Measurements from ENCODE around the gene SIGLEC14. TPM values are rescaled to one million over a fixed set of nuclear protein-coding genes. Genes with fewer than 3 reads are reported as not detected.

Gene SIGLEC14
- total RNA-seq, 1 donor from 2014 or later, result 3.6 TPM

DNA sequence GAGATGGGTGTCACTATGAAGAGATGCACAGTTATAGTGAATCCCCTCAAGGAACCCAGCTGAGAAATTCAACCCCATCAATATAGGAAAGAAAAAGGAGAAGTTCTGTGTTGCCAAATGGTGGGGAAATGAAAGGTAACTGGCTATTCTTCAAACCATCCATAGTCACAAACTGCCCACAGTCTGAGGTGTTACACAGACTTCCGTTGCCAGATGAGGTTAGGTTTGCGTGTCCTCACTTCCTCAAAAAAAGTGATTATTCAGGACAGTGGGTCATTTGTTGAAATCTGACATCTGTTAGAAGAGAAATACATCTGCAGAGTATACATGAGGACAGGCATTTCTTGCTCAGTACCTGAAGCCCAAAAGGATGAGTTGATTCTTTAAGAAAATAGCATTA, 25.4 kb downstream of the SIGLEC14 start:
- DNase-seq (ENCODE audit: low spot score), result no peak

DNA sequence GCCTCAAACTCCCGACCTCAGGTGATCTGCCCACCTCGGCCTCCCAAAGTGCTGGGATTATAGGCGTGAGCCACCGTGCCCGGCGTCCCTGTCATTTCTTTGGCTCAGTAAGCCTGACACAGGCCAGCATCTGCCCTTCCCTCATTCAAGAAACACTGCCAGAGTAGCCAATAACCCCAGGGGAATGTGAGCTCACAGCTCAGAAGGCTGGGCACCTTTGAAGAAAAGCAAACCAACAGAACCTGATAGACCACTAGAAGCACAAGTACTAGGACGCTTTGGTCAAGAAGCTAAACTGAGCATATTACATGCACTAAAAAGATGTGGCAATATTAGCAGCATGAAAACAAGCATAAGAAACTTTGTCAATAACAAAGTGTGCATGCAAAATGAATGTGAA, 30.6 kb downstream of the SIGLEC14 start:
- DNase-seq (ENCODE audit: low spot score), result peak; percentile 44

DNA sequence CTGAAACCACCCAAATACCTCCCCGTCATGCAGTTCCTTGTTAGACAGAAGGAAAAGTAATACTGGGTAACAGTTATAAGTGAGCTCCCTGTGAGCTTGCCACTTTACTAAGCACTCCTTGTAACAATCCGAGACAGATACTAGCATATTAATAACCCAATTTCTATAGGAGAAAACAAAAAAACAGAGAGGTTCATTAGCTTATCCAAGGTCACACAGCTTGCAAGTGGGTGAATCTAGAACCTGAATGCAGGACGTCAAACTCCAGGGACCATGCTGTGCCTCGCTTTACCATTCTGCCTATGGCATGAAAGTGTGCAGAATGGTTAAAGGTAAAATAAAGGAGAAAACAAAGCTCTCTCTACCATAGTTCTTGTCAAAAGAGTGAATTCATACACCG, 31.8 kb downstream of the SIGLEC14 start:
- no peak for DNase-seq (ENCODE audit: low spot score)

DNA sequence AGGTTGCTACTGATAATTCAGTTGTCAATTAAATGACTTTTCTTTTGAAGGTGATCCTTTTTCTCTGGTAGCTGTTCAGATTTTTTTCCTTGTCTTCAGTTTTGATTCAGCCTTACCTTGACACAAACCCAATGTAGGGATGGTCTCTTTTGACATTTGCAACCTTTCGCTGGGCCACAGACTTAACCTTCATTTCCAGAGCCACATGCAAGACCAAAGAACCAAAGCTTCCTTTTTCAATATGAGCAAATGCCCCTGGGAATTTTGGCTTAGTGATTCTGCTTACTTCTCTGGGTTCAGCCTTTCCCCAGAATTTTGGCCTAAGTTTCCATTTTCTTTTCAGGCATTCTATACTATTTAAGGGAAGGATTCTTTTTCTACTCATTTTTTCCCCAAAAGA, 36.0 kb downstream of the SIGLEC14 start:
- DNase-seq (ENCODE audit: low spot score), result no peak

DNA sequence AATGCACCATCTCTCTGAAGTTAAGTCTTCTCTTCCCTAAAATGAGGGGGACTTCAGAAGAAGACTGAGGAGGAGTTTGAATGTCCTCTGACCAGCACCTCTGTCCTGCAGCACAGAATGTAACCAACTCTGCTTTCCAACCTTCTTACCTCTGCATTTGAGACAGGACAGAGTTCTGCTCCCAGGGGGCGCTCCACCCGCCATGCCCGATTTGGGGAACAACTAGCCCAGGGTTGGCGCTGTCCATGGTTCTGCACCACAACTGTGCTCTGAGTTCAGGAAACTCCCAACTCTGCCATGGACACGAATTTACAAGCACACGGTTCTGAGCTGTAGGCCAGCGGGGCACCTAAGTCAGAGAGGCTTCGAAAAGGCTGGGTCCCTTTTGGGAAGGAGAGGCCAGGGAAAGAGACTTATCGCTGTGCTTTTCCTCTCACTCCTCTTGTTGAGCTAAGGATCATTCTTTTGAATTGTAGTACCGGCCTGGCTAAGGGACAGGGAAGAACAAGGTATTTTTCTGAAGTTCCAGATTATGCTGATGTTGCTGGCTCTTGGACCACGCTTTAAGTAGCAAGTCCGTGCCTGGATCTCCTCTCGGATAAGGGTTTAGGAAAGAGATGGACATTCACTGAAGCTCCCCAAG, 38.6 kb downstream of the SIGLEC14 start:
- DNase-seq (ENCODE audit: low spot score), result peak; percentile 25

DNA sequence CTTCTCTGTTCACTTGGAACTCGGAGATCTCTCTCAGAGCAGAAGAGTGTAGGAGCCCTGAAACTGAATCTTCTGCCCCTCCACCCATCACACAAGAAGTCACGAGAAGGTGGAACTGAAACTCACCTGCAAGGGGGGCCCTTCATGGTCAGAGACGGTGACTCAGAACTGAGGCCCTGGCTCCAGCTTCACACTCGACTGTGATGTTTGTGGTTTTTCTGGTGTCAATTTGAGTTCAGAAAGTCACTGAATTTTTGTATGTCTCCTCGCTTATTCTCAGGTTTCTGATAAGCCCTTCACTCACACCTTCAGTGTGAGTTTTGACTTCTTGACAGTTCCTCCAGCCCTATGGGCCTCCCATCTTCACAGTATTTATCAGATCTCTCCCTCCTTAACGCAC, 39.5 kb downstream of the SIGLEC14 start:
- no peak for DNase-seq (ENCODE audit: low spot score)

DNA sequence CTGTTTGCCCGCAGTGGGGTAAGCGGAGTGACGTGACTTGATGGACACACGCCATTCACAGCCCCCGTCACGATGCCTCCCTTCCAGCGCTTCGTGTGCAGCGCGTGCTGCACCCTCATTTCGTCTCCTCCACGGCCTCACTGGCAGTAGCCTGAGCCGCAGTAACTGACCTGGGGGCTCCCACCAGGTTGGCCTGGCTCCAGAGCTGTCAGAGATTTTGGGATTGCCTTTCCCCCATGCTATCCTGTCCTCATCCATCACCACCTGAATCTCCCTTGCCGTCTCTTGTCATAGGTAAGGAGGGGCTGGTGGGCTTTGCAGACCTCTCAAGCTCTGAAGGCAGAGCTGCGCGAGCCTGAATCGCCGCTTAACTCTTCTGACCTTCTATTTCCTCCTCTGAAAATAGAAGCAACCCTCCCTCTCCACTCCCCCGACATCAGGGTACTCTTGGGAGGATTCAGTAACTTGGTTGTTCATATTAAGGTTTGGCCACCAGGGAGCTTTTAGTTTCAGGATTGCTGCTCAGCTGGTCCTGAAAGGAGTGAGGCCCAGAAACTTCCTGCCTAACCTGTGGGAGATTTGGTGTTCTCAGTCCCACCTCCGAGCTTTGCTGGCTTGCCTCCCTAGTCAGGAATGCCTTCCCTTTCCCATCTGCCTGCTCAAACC, 44.3 kb downstream of the SIGLEC14 start:
- DNase-seq (ENCODE audit: low spot score), result no peak

DNA sequence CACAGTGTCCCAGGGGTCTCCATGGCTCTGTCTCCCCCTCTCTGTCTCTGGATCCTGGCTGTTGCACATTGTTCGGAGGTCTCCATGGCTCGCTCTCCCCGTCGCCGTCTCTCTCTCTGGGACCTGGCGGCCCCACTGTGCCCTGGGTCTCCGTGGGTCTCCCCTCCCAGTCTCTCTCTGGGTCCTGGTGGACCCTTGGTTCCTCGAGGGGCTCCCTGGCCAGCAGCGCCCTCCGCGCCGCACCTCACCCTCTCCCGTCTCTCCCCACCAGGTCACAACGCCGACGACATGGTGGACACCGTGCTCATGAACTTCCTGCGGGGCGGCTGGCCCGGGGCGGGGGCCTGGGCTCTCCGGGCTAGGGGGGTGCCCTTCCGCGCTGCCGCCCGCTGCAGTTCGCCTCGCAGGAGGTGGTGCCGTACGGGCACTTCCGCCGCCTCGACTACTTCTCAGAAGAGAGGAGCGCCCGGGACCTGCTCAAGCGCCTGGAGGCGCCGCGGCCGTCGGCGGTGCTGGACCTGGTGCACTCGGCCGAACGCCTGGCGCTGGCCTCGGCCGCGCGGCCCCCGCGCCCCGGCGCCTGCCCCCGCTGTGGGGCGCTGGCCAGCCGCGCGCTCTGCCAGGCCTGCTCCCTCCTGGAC, 45.6 kb downstream of the SIGLEC14 start:
- DNase-seq (ENCODE audit: low spot score), result no peak

DNA sequence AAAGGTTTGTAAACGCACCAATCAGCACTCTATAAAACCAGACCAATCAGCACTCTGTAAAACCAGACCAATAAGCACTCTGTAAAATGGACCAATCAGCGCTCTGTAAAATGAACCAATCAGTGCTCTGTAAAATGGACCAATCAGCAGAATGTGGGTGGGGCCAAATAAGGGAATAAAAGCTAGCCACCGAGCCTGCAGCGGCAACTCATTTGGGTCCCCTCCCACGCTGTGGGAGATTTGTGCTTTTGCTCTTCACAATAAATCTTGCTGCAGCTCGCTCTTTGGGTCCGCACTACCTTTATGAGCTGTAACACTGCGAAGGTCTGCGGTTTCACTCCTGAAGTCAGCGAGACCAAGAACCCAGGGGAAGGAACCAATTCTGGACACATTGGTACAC, 47.5 kb downstream of the SIGLEC14 start:
- no peak for DNase-seq (ENCODE audit: low spot score)

DNA sequence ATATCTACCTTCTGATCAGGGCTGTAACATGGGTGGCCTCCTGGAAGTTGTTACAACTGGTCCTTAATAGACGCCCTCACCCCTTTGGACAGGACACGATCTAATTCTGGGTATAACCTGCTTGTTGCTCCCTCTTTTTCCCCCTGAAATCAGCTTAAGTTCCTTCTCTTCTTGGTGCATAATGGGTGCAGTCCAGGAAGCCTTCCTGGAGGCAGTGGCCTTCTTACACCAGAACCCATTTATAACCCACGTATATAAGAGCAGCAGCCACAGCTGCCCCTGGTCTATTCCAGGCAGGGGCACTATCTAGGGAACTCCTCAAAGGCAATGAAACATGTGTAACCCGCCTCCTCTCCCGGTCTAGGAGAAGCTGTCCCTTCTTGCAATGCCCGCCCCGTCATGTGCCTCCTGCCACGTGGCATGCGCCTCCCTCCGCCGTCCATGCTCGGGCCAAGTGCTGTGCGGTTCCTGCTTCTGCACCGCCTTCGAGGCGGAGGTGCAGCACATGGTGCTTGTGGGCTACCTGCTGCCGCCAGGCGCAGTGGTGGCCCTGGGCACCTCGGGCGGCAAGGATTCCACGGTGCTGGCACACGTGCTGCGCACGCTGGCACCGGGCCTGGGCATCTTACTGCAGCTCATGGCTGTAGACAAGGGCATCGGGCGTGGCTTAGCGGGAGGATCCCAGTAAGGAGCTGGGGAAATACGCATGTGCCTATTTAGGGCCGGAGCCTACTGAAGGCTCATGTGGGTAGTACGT, 48.3 kb downstream of the SIGLEC14 start:
- no peak for DNase-seq (ENCODE audit: low spot score)

DNA sequence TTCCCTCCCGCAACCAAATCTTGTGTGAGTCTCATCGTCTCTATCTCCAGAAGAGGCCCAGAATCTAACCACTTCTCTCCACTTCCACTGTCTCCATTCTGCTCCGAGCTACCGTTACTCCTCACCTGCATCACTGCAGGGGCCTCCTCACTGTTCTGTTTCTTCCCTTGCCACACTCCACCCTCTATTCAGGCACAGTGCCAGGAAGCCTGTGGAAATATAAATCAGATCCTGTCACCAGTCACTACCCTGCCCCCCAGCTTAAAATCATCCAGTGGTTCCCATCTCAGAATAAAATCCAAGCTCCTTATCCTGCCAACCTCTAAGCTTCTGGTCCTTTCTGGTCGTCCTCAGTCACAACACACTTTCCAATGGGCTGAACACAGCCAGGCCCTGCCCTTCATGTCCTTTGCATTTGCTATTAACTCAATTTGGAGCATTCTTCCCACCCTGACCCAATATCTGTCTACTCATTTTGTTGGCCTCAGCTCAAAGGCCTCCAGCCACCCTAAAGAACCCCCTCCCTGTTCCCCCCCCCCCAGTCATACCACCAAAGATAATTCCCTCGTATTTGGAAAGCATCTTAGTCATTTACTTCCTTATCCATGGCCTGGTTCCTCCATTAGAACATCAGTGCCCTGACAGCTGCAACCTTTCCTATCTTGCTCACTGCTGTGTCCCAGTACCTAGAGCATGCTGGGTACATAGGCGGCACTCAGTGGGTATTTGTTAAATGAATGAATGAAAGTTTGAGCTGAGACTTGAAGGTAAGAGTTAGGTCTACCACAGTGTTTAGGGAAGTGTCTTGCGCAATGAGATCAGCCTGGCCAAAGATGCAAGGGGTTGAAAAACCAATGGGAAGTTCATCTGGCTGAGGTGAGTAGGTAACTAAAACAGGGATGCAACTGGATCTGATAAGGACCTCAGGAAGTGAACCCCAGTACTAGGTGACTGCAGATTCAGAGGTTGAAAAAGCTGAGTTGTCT, 51.1 kb downstream of the SIGLEC14 start:
- no peak for DNase-seq (ENCODE audit: low spot score)

DNA sequence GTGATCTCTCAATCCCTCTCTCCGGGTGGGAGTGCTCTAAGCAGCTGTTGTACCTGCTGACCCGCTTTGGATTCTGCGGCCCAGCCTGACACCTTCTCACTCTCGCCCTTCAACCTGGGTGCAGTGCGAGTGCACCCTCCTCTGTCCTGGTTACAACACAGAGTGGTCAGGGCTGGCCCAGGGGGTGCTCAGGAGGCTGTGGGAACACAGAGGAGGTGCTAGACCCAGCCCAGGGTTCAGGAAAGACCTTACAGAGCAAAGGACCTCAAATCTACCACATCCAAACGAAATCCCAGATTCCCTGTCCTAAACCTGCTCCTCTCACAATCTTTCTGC, 51.9 kb downstream of the SIGLEC14 start:
- no peak for DNase-seq (ENCODE audit: low spot score)

DNA sequence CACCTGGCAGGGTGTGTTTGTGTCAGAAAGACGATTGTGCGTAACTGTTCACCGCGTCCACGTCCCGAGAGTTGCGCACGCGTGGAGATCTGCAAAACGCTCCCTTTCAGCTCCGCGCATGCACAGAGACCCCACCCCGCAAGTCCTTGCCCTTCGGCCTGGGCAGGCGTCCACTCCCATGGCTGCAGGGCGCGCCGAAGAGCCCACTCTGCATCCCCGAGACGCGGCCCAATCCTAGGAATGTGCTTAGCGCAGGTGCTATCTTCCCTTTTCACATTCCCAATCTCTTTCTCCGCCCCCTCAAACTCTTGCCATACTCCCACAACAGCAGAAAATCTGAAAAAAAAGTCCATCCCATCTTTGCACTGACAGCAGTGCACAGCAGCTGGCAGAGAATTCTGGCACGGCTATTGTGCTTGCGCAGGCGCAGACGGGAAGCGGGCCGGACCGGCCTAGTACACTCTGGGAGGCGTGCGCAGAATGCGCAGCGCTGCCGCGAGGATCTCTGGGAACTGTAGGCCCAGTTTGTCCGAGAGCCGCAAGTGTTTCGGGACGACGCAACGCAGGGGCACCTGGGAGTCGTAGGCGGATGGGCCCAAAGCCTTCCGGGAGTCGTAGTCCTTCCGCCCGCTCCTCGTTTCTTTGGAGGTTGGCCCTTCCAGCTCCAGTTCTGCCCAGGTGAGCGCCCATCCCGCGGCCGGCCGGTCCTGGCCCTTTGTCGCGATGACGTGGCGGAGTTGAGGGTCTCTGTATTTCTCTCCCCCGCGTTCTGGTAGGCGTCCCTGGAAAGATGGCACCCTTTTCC, 52.5 kb downstream of the SIGLEC14 start:
- peak; percentile 99 for DNase-seq (ENCODE audit: low spot score)

DNA sequence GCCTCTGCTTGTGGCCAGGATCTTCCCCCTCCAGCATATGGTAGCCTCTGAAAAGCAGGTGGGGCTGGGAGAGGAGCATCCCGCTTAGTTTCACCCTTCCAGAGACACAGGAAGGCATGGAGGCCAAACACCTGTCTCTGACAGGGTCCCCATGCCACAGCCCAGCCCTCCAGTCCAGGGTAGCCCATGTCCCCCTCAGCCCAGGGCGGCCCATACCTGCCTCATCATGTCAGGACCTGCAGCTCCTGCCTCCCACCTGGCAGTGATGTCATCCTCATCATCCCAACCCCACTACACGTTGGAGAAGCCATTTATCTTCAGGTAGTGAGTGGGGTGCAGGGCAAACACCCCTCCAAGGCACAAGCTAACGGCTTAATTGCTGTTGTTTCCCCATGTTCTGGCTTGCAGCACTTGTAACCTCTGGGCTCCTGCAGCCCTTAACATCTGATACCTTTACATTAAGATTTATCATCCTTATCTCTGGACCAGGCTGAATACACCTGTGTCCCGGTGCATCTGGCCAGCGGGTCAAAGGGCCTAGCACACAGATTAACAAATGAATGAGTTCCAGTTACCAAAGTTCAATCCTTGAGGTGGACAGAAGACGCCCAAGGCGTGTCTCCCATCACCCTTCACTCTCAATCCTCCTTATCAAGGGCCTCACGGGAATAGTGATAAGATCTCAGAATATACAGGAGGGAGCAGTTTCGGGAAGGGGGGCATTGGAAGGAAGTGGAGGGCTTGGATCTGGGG, 53.3 kb downstream of the SIGLEC14 start:
- no peak for DNase-seq (ENCODE audit: low spot score)

Other genes starting within 250 kb of the SIGLEC14 start
- 5.1 TPM for gene SIGLEC10, start 229.2 kb downstream of the SIGLEC14 start, total RNA-seq (ENCODE audit: insufficient read depth, low replicate concordance)
- 0.72 TPM for gene SIGLEC8, start 188.4 kb downstream of the SIGLEC14 start, total RNA-seq (ENCODE audit: insufficient read depth, low replicate concordance)
- not detected for gene CEACAM18, start 168.3 kb downstream of the SIGLEC14 start, total RNA-seq (ENCODE audit: insufficient read depth, low replicate concordance)
- gene SIGLEC12, start 145.0 kb downstream of the SIGLEC14 start, total RNA-seq (ENCODE audit: insufficient read depth, low replicate concordance), result 5.3 TPM
- gene SIGLEC6, start 115.2 kb downstream of the SIGLEC14 start, total RNA-seq (ENCODE audit: insufficient read depth, low replicate concordance), result not detected
- gene ZNF175, start 75.5 kb downstream of the SIGLEC14 start, total RNA-seq (ENCODE audit: insufficient read depth, low replicate concordance), result 17.3 TPM
- not detected for gene SIGLEC5, start 16.4 kb downstream of the SIGLEC14 start, total RNA-seq (ENCODE audit: insufficient read depth, low replicate concordance)
- 27.9 TPM for gene SPACA6, start 46.5 kb upstream of the SIGLEC14 start, total RNA-seq (ENCODE audit: insufficient read depth, low replicate concordance)
- not detected for gene HAS1, start 77.2 kb upstream of the SIGLEC14 start, total RNA-seq (ENCODE audit: insufficient read depth, low replicate concordance)
- gene FPR1, start 105.1 kb upstream of the SIGLEC14 start, total RNA-seq (ENCODE audit: insufficient read depth, low replicate concordance), result 13.5 TPM
- 7.0 TPM for gene FPR2, start 114.4 kb upstream of the SIGLEC14 start, total RNA-seq (ENCODE audit: insufficient read depth, low replicate concordance)
- 2.6 TPM for gene FPR3, start 148.3 kb upstream of the SIGLEC14 start, total RNA-seq (ENCODE audit: insufficient read depth, low replicate concordance)
- 45.0 TPM for gene ZNF577, start 241.1 kb upstream of the SIGLEC14 start, total RNA-seq (ENCODE audit: insufficient read depth, low replicate concordance)